HepG2 (cell line): Measurements from ENCODE around the gene TRIM2. TPM values are rescaled to one million over a fixed set of nuclear protein-coding genes. Genes with fewer than 3 reads are reported as not detected.

Source experiments
- BATF2 ChIP-seq: sonication (generic); formaldehyde crosslinking; IDR thresholded peaks from 2 replicates; pipeline ENCODE4 v1.8.0; 2022; ENCODE audit warnings: mild to moderate bottlenecking, missing genetic modification reagents, moderate library complexity
- ELF4 ChIP-seq: sonication (generic); formaldehyde crosslinking; IDR thresholded peaks from 2 replicates; pipeline ENCODE4 v1.5.0; 2020; ENCODE audit warnings: missing genetic modification reagents, mild to moderate bottlenecking, moderate library complexity, borderline replicate concordance
- HHEX ChIP-seq: IDR thresholded peaks from 2 replicates; pipeline ENCODE4 v1.6.1; 2016; ENCODE audit warnings: control low read depth
- MED13 ChIP-seq: sonication (generic); formaldehyde crosslinking; IDR thresholded peaks from 2 replicates; pipeline ENCODE4 v1.5.0; 2020; ENCODE audit warnings: missing genetic modification reagents
- MXD3 ChIP-seq: IDR thresholded peaks from 2 replicates; pipeline ENCODE4 v1.6.1; 2016; ENCODE audit warnings: mild to moderate bottlenecking, missing biosample characterization, missing genetic modification reagents
- NCOR1 ChIP-seq: fragments of 200-600 bp; sonication (generic); IDR thresholded peaks from 2 replicates; pipeline ENCODE4 v1.7.0; 2017; ENCODE audit warnings: antibody characterized with exemption, low read length, borderline replicate concordance
- PRDM15 ChIP-seq: sonication (generic); formaldehyde crosslinking; IDR thresholded peaks from 2 replicates; pipeline ENCODE4 v1.4.0; 2020; ENCODE audit warnings: missing genetic modification reagents
- RBM22 ChIP-seq: fragments of 200-400 bp; formaldehyde crosslinking; optimal IDR thresholded peaks from 2 replicates; pipeline ENCODE3; 2017; ENCODE audit warnings: mild to moderate bottlenecking, low read length, moderate library complexity
- RFXANK ChIP-seq: IDR thresholded peaks from 2 replicates; pipeline ENCODE4 v1.6.1; 2016
- SRF ChIP-seq: IDR thresholded peaks from 2 replicates; pipeline ENCODE4 v1.6.1; 2011; ENCODE audit warnings: mild to moderate bottlenecking, low read depth, low read length, moderate library complexity
- TBX3 ChIP-seq: fragments of 450-650 bp; IDR thresholded peaks from 2 replicates; pipeline ENCODE4 v1.6.1; 2017; ENCODE audit warnings: antibody characterized with exemption, mild to moderate bottlenecking, inconsistent platforms, borderline replicate concordance
- THYN1 ChIP-seq: sonication (generic); formaldehyde crosslinking; IDR thresholded peaks from 2 replicates; pipeline ENCODE4 v1.8.1; 2023; ENCODE audit warnings: low read depth, mild to moderate bottlenecking, moderate library complexity, missing genetic modification reagents, borderline replicate concordance
- TP53 ChIP-seq: sonication (generic); formaldehyde crosslinking; conservative IDR thresholded peaks from 2 replicates; pipeline ENCODE4 v1.4.0; 2020; ENCODE audit warnings: missing genetic modification reagents
- YEATS2 ChIP-seq: sonication (generic); formaldehyde crosslinking; IDR thresholded peaks from 2 replicates; pipeline ENCODE4 v1.4.0; 2020; ENCODE audit warnings: missing genetic modification reagents, borderline replicate concordance
- YY1 ChIP-seq: IDR thresholded peaks from 2 replicates; pipeline ENCODE4 v1.6.1; 2011; ENCODE audit warnings: low read length, low read depth, moderate library complexity, mild to moderate bottlenecking; ENCODE audit not compliant: insufficient read depth, insufficient replicate concordance
- ZBTB7B ChIP-seq: sonication (generic); formaldehyde crosslinking; IDR thresholded peaks from 2 replicates; pipeline ENCODE4 v1.4.0; 2020; ENCODE audit warnings: missing genetic modification reagents
- ZFP36 ChIP-seq: fragments of 150-350 bp; IDR thresholded peaks from 2 replicates; pipeline ENCODE4 v1.6.1; 2018; ENCODE audit warnings: borderline replicate concordance, low read length, low read depth; ENCODE audit not compliant: partially characterized antibody
- ZNF468 ChIP-seq: sonication (generic); formaldehyde crosslinking; IDR thresholded peaks from 2 replicates; pipeline ENCODE4 v1.8.0; 2022; ENCODE audit warnings: mild to moderate bottlenecking, moderate library complexity, missing genetic modification reagents
- ZNF496 ChIP-seq: sonication (generic); formaldehyde crosslinking; IDR thresholded peaks from 2 replicates; pipeline ENCODE4 v1.8.1; 2023; ENCODE audit warnings: mild to moderate bottlenecking, moderate library complexity, missing genetic modification reagents; ENCODE audit not compliant: insufficient replicate concordance
- ZNF580 ChIP-seq: IDR thresholded peaks from 2 replicates; pipeline ENCODE4 v1.6.1; 2016; ENCODE audit warnings: low read depth, borderline replicate concordance
- ZNF670 ChIP-seq: sonication (generic); formaldehyde crosslinking; IDR thresholded peaks from 2 replicates; pipeline ENCODE4 v1.8.0; 2022; ENCODE audit warnings: mild to moderate bottlenecking, missing genetic modification reagents, borderline replicate concordance
- ZNF784 ChIP-seq: sonication (generic); formaldehyde crosslinking; IDR thresholded peaks from 2 replicates; pipeline ENCODE4 v1.5.1; 2020; ENCODE audit warnings: missing genetic modification reagents, mild to moderate bottlenecking, borderline replicate concordance
- ZNF879 ChIP-seq: sonication (generic); formaldehyde crosslinking; IDR thresholded peaks from 2 replicates; pipeline ENCODE4 v1.8.1; 2023; ENCODE audit warnings: missing genetic modification reagents
- polyA plus RNA-seq, 8 experiments: library from polyadenylated mRNA; depleted of rRNA in 3 of 8; stranded (reverse) in 7 of 8; unstranded in 1 of 8; fragments of >200 nt; fragmentation: Illumina TruSeq in 4 of 8; extraction: Trizol in 4 of 8; gene quantifications; 2 replicates each; pipeline versions ENCODE4 v1.2.1 to v1.2.3, GENCODE V29; 2011 to 2016; ENCODE audit warnings: low read depth in 4 of 8, missing spikeins in 1 of 8, mixed read lengths in 1 of 8; ENCODE audit not compliant: insufficient read depth in 1 of 8
- total RNA-seq, 5 experiments: library from RNA; depleted of rRNA; stranded (reverse); fragments of >200 nt; fragmentation: Illumina TruSeq; extraction: Trizol; gene quantifications; 2 replicates each; pipeline ENCODE4 v1.2.3, GENCODE V29; 2016; ENCODE audit warnings: low read depth in 1 of 5

Gene TRIM2
- total and polyA plus RNA-seq, 2 of the 13 experiments (the other 11 are each of a cell fraction or from before 2014, with no cell fraction given): 2.1 to 4.2 TPM

GRCh38 chr4:153174821-153175567 is 29.2 kb upstream of the TRIM2 start (continued):
- TF ChIP-seq ZBTB7B (no peak), RFXANK (CRISPR knock-in tag) (no peak), ZFP36 (no peak), YEATS2 (no peak), ZNF580 (CRISPR knock-in tag) (peak; percentile 80), TBX3 (no peak), ELF4 (CRISPR knock-in tag) (no peak), TP53 (CRISPR knock-in tag) (no peak), ZNF879 (CRISPR knock-in tag) (no peak), MED13 (CRISPR knock-in tag) (no peak), ZNF468 (CRISPR knock-in tag) (no peak), BATF2 (CRISPR knock-in tag) (no peak), NCOR1 (peak; percentile 57; the same call in 1 of the 2 replicates), YY1 (peak; percentile 66), THYN1 (CRISPR knock-in tag) (no peak), RBM22 (no peak), PRDM15 (CRISPR knock-in tag) (no peak), MXD3 (CRISPR knock-in tag) (no peak), ZNF670 (CRISPR knock-in tag) (peak; percentile 69; the same call in 1 of the 2 replicates), ZNF496 (no peak), SRF (no peak), HHEX (CRISPR knock-in tag) (no peak; the same call in 1 of the 2 replicates), ZNF784 (CRISPR knock-in tag) (0 out of 2 replicates have a peak, but pooled peaks have one; percentile 23)
